Prostate gland (tissue), 2 donors: ENCODE measurements around the gene GAS1. TPM values are rescaled to one million over a fixed set of nuclear protein-coding genes. Genes with fewer than 3 reads are reported as not detected.

Experiments used
- DNase-seq: peaks from one replicate; pipeline ENCODE4 v3.0.0-alpha.2; 2019; ENCODE audit warnings: low spot score
- H3K27ac ChIP-seq, 2 donors: fragments of 200-600 bp; sonication (generic); 2 replicates each; pipeline ENCODE4 v1.5.1; 2017 to 2019
- H3K27me3 ChIP-seq: fragments of 200-600 bp; sonication (generic); replicated peaks from 2 replicates; pipeline ENCODE4 v1.5.1; 2019; ENCODE audit not compliant: insufficient read depth
- H3K36me3 ChIP-seq, 2 donors: fragments of 200-600 bp; sonication (generic); 1 replicate in 1 of 2; 2 replicates in 1 of 2; pipeline versions ENCODE4 v1.5.1 to v1.8.1; 2017 to 2019
- H3K4me1 ChIP-seq: fragments of 200-600 bp; sonication (generic); replicated peaks from 2 replicates; pipeline ENCODE4 v1.5.1; 2019
- H3K4me3 ChIP-seq, 2 donors: fragments of 200-600 bp; sonication (generic); 2 replicates each; pipeline ENCODE4 v1.5.1; 2017 to 2019
- H3K9me3 ChIP-seq: fragments of 200-600 bp; sonication (generic); 2 replicates; pipeline ENCODE4 v1.5.1; 2017
- CTCF ChIP-seq, 4 experiments: fragments of 200-600 bp in 2 of 4; fragments of 450-650 bp in 2 of 4; sonication (generic) in 2 of 4; IDR thresholded peaks; 1 replicate in 3 of 4; 2 replicates in 1 of 4; pipeline ENCODE4 v1.5.1; 2016 to 2019; ENCODE audit warnings: antibody characterized with exemption in 4 of 4, mild to moderate bottlenecking in 2 of 4, moderate library complexity in 2 of 4
- POLR2A ChIP-seq: fragments of 450-650 bp; IDR thresholded peaks from one replicate; pipeline ENCODE4 v1.6.1; 2016; ENCODE audit warnings: antibody characterized with exemption, mild to moderate bottlenecking
- POLR2AphosphoS5 ChIP-seq: sonication (generic); formaldehyde crosslinking; IDR thresholded peaks from one replicate; pipeline ENCODE4 v1.6.1; 2017; ENCODE audit warnings: antibody characterized with exemption
- WGBS: methylation state at CpG from one replicate; pipeline ENCODE4 v1.1.5; 2018; 5-methylcytosine and 5-hydroxymethylcytosine counted together
- intact Hi-C: fragments of 100-400 bp; cut with DNase I; formaldehyde crosslinking; loops from one replicate; pipeline ENCODE4 v1.14.2; 2022
- total RNA-seq, 2 donors: library from RNA; depleted of rRNA; stranded (reverse); fragments of >200 nt; gene quantifications; one replicate each; pipeline ENCODE4 v1.1.0, GENCODE V29; 2016

The GAS1 gene
- total RNA-seq, 2 donors from 2014 or later = 41.9 to 82.1 TPM

GRCh38 chr9:86980802-86981201 is 33.5 kb upstream of the GAS1 start:
- 93% methylated on average over 3 of the region's 3 CpGs for WGBS
- intact Hi-C loops = loop anchor here (5.0 kb wide), 1 partner anchor 51 kb away; no protein-coding TSS in a partner anchor

GRCh38 chr9:86979657-86980056 is 32.4 kb upstream of the GAS1 start:
- intact Hi-C loops = loop anchor here (5.0 kb wide), 1 partner anchor 53 kb away; no protein-coding TSS in a partner anchor
- TF ChIP-seq CTCF (IDR thresholded peaks at IDR 0.05) = no peak
- TF ChIP-seq POLR2AphosphoS5 = no peak
- TF ChIP-seq POLR2A = no peak
- 80% methylated on average over 1 of the region's 1 CpG for WGBS
- Histone ChIP-seq H3K4me1 (no peaks in the 10 kb centered on the region), H3K27ac (no peak overlapping the region), H3K27me3 (no peaks in the 10 kb centered on the region), H3K36me3 (no peaks in the 10 kb centered on the region), H3K9me3 (no peaks in the 10 kb centered on the region), H3K4me3 (no peak overlapping the region)
- no peak for DNase-seq

More at GRCh38 chr9:86980802-86981201, 33.5 kb upstream of the GAS1 start:
- Histone ChIP-seq H3K27me3 (no peaks in the 10 kb centered on the region), H3K9me3 (no peaks in the 10 kb centered on the region), H3K36me3 (no peaks in the 10 kb centered on the region), H3K4me1 (peaks cover 4% of the 10 kb centered on the region), H3K4me3 (no peak overlapping the region), H3K27ac (no peak overlapping the region)
- no peak for TF ChIP-seq POLR2AphosphoS5
- TF ChIP-seq CTCF (IDR thresholded peaks at IDR 0.05) = no peak
- no peak for TF ChIP-seq POLR2A
- DNase-seq = no peak

GRCh38 chr9:86978922-86979474 is 31.7 kb upstream of the GAS1 start:
- H3K4me3 ChIP-seq = no peak overlapping the region
- no peaks in the 10 kb centered on the region for H3K9me3 ChIP-seq
- H3K27ac ChIP-seq = no peak overlapping the region
- intact Hi-C loops = no loop called here
- no peaks in the 10 kb centered on the region for H3K4me1 ChIP-seq
- DNase-seq = no peak
- H3K36me3 ChIP-seq = no peaks in the 10 kb centered on the region
- TF ChIP-seq POLR2A (no peak), CTCF (IDR thresholded peaks at IDR 0.05) (no peak), POLR2AphosphoS5 (no peak)
- no peaks in the 10 kb centered on the region for H3K27me3 ChIP-seq
- WGBS = 74% methylated on average over 6 of the region's 6 CpGs

- no peak for DNase-seq
- H3K4me3 ChIP-seq = no peak overlapping the region
- H3K36me3 ChIP-seq = no peaks in the 10 kb centered on the region
- H3K4me1 ChIP-seq = no peaks in the 10 kb centered on the region
- no peaks in the 10 kb centered on the region for H3K9me3 ChIP-seq
- 94% methylated on average over 2 of the region's 2 CpGs for WGBS
- no peak overlapping the region for H3K27ac ChIP-seq
- no peaks in the 10 kb centered on the region for H3K27me3 ChIP-seq
- intact Hi-C loops = no loop called here
- TF ChIP-seq POLR2A (no peak), POLR2AphosphoS5 (no peak), CTCF (IDR thresholded peaks at IDR 0.05) (no peak)
Observed at GRCh38 chr9:86978413-86978812, 31.1 kb upstream of the GAS1 start.

- WGBS = 80% methylated on average over 4 of the region's 4 CpGs
- H3K27me3 ChIP-seq = no peaks in the 10 kb centered on the region
- intact Hi-C loops = no loop called here
- H3K4me3 ChIP-seq = no peak overlapping the region
- H3K27ac ChIP-seq = no peak overlapping the region
- no peaks in the 10 kb centered on the region for H3K4me1 ChIP-seq
- H3K36me3 ChIP-seq = no peaks in the 10 kb centered on the region
- TF ChIP-seq POLR2AphosphoS5 (no peak), POLR2A (no peak), CTCF (IDR thresholded peaks at IDR 0.05) (no peak)
- no peak for DNase-seq
- no peaks in the 10 kb centered on the region for H3K9me3 ChIP-seq
Observed at GRCh38 chr9:86977205-86977835, 30.0 kb upstream of the GAS1 start.
